22Rv1 (cell line): Measurements from ENCODE around the gene FANCM.

Source experiments
- CTCF ChIP-seq: fragments of 450-650 bp; IDR thresholded peaks from 2 replicates; pipeline ENCODE4 v1.5.1; 2017; ENCODE audit warnings: mild to moderate bottlenecking
- ZFX ChIP-seq: fragments of 450-650 bp; IDR thresholded peaks from 2 replicates; pipeline ENCODE4 v1.6.1; 2017; ENCODE audit warnings: antibody characterized with exemption, borderline replicate concordance

- no peak for TF ChIP-seq CTCF
- TF ChIP-seq ZFX, result no peak
Measured at GRCh38 chr14:45125754-45126153, 10.0 kb upstream of the FANCM start.
